ENCODE results near the gene ZNF316.

The ZNF316 gene

GRCh38 chr7:6636741-6637543 is at the start of gene ZNF316:
Gene ZNF316 (plus strand): TSS chr7:6637318. CDS start chr7:6642410, 5,092 bp downstream.
- DNase-seq, result peak in 1 of 2 experiments; percentile 74

GRCh38 chr7:6588566-6588965 is 48.6 kb upstream of the ZNF316 start:
- DNase-seq, result no peak

GRCh38 chr7:6589151-6589828 is 47.8 kb upstream of the ZNF316 start:
- DNase-seq, result no peak

- peak; percentile 32 to 89 for DNase-seq
These were observed 47.1 kb upstream of the ZNF316 start, which contains the start of gene INTS15 for GRCh38 chr7:6589829-6590644. Gene INTS15 (plus strand): TSS chr7:6590021. CDS start chr7:6590284, 263 bp downstream.

- no peak for DNase-seq
These were observed 46.4 kb upstream of the ZNF316 start for GRCh38 chr7:6590645-6591110.

GRCh38 chr7:6600093-6600492 is 37.0 kb upstream of the ZNF316 start:
- DNase-seq, result no peak

GRCh38 chr7:6604458-6604857 is 32.7 kb upstream of the ZNF316 start:
- DNase-seq, result no peak

- DNase-seq, result no peak
These were observed 30.1 kb upstream of the ZNF316 start for GRCh38 chr7:6606866-6607583.

GRCh38 chr7:6607651-6608051 is 29.5 kb upstream of the ZNF316 start:
- DNase-seq, result no peak

GRCh38 chr7:6608081-6608480 is 29.0 kb upstream of the ZNF316 start:
- no peak for DNase-seq

GRCh38 chr7:6608794-6609193 is 28.3 kb upstream of the ZNF316 start:
- no peak for DNase-seq

GRCh38 chr7:6612819-6613218 is 24.3 kb upstream of the ZNF316 start:
- no peak for DNase-seq

- DNase-seq, result no peak
These were observed 23.4 kb upstream of the ZNF316 start for GRCh38 chr7:6613706-6614105.

- no peak for DNase-seq
These were observed 22.0 kb upstream of the ZNF316 start, which contains the start of gene ZNF853 for GRCh38 chr7:6614953-6615722. Gene ZNF853 (plus strand): TSS chr7:6615610. CDS start chr7:6616175, 565 bp downstream.

- DNase-seq, result no peak
These were observed 21.2 kb upstream of the ZNF316 start for GRCh38 chr7:6615723-6616555.

- no peak for DNase-seq
These were observed 20.1 kb upstream of the ZNF316 start for GRCh38 chr7:6616854-6617643.

- no peak for DNase-seq
These were observed 18.5 kb upstream of the ZNF316 start for GRCh38 chr7:6618621-6619020.

GRCh38 chr7:6619961-6620360 is 17.2 kb upstream of the ZNF316 start:
- DNase-seq, result no peak

GRCh38 chr7:6621195-6622133 is 15.7 kb upstream of the ZNF316 start:
- no peak for DNase-seq
